ENCODE measurements around the gene LRP11. TPM values are rescaled to one million over a fixed set of nuclear protein-coding genes. Genes with fewer than 3 reads are reported as not detected.

Gene LRP11
- total RNA-seq, 1 donor from 2014 or later = 51.7 TPM

- H3K36me3 Mint-ChIP-seq (ENCODE audit: low read depth, unreplicated experiment) = peaks cover 9% of the 10 kb centered on the region
Observed at GRCh38 chr6:149905371-149905910, 41.3 kb upstream of the LRP11 start.

GRCh38 chr6:149904661-149905370, 40.7 kb upstream of the LRP11 start:
- no peak for TF ChIP-seq CTCF (IDR thresholded peaks at IDR 0.05; ENCODE audit: unreplicated experiment)
- Mint-ChIP-seq H3K36me3 (ENCODE audit: low read depth, unreplicated experiment) (peaks cover 7% of the 10 kb centered on the region), H3K9me3 (ENCODE audit: unreplicated experiment) (peaks cover 6% of the 10 kb centered on the region), H3K4me3 (ENCODE audit: unreplicated experiment) (no peak overlapping the region), H3K4me1 (ENCODE audit: unreplicated experiment) (peaks cover 18% of the 10 kb centered on the region), H3K27me3 (ENCODE audit: unreplicated experiment) (peaks cover 2% of the 10 kb centered on the region), H3K27ac (ENCODE audit: unreplicated experiment) (no peak overlapping the region)
- no peak for DNase-seq (ENCODE audit: low spot score)

More at GRCh38 chr6:149905371-149905910, 41.3 kb upstream of the LRP11 start:
- H3K27ac Mint-ChIP-seq (ENCODE audit: unreplicated experiment) = no peak overlapping the region
- TF ChIP-seq CTCF (IDR thresholded peaks at IDR 0.05; ENCODE audit: unreplicated experiment) = no peak
- peaks cover 18% of the 10 kb centered on the region for H3K4me1 Mint-ChIP-seq (ENCODE audit: unreplicated experiment)
- H3K9me3 Mint-ChIP-seq (ENCODE audit: unreplicated experiment) = peaks cover 6% of the 10 kb centered on the region
- H3K4me3 Mint-ChIP-seq (ENCODE audit: unreplicated experiment) = no peak overlapping the region
- DNase-seq (ENCODE audit: low spot score) = no peak
- H3K27me3 Mint-ChIP-seq (ENCODE audit: unreplicated experiment) = peaks cover 2% of the 10 kb centered on the region

- peaks cover 7% of the 10 kb centered on the region for H3K36me3 Mint-ChIP-seq (ENCODE audit: low read depth, unreplicated experiment)
- TF ChIP-seq CTCF (IDR thresholded peaks at IDR 0.05; ENCODE audit: unreplicated experiment) = no peak
- peaks cover 18% of the 10 kb centered on the region for H3K4me1 Mint-ChIP-seq (ENCODE audit: unreplicated experiment)
- no peak for DNase-seq (ENCODE audit: low spot score)
- no peak overlapping the region for H3K4me3 Mint-ChIP-seq (ENCODE audit: unreplicated experiment)
- peaks cover 6% of the 10 kb centered on the region for H3K9me3 Mint-ChIP-seq (ENCODE audit: unreplicated experiment)
- peaks cover 2% of the 10 kb centered on the region for H3K27me3 Mint-ChIP-seq (ENCODE audit: unreplicated experiment)
- no peak overlapping the region for H3K27ac Mint-ChIP-seq (ENCODE audit: unreplicated experiment)
Observed at GRCh38 chr6:149903938-149904611, 39.9 kb upstream of the LRP11 start.

- Mint-ChIP-seq H3K36me3 (ENCODE audit: low read depth, unreplicated experiment) (no peaks in the 10 kb centered on the region), H3K27ac (ENCODE audit: unreplicated experiment) (no peak overlapping the region), H3K4me3 (ENCODE audit: unreplicated experiment) (no peak overlapping the region), H3K4me1 (ENCODE audit: unreplicated experiment) (peaks cover 16% of the 10 kb centered on the region), H3K27me3 (ENCODE audit: unreplicated experiment) (peaks cover 6% of the 10 kb centered on the region), H3K9me3 (ENCODE audit: unreplicated experiment) (no peaks in the 10 kb centered on the region)
- no peak for TF ChIP-seq CTCF (IDR thresholded peaks at IDR 0.05; ENCODE audit: unreplicated experiment)
- no peak for DNase-seq (ENCODE audit: low spot score)
Observed at GRCh38 chr6:149901444-149902140, 37.4 kb upstream of the LRP11 start.

Measured in endothelial cell (in vitro differentiated cells).